Fibroblast of villous mesenchyme (primary cell): ENCODE measurements around the gene ZNF219. TPM values are rescaled to one million over a fixed set of nuclear protein-coding genes. Genes with fewer than 3 reads are reported as not detected.

ENCODE experiments used
- DNase-seq: peaks from one replicate; pipeline ENCODE4 v3.0.0-alpha.2; 2010; ENCODE audit warnings: low read depth
- H3K4me3 ChIP-seq: 2 replicates; pipeline ENCODE4 v1.5.1; 2011; ENCODE audit warnings: low read depth, mild to moderate bottlenecking, low read length
- total RNA-seq: library from RNA; depleted of rRNA; stranded (reverse); fragments of >200 nt; gene quantifications from 2 replicates; pipeline ENCODE4 v1.2.3, GENCODE V29; 2012
- TF ChIP-seq, protein P1 (sequence below): IDR thresholded peaks from 2 replicates; pipeline ENCODE4 v1.5.1; 2012; ENCODE audit warnings: low read depth, mild to moderate bottlenecking, low read length; ENCODE audit not compliant: insufficient read depth

ZNF219 gene
- total RNA-seq, 1 donor, result 1.7 TPM

GRCh38 chr14:21081521-21082142, 16.8 kb downstream of the ZNF219 start:
- no peak for DNase-seq
- TF ChIP-seq, protein P1, sequence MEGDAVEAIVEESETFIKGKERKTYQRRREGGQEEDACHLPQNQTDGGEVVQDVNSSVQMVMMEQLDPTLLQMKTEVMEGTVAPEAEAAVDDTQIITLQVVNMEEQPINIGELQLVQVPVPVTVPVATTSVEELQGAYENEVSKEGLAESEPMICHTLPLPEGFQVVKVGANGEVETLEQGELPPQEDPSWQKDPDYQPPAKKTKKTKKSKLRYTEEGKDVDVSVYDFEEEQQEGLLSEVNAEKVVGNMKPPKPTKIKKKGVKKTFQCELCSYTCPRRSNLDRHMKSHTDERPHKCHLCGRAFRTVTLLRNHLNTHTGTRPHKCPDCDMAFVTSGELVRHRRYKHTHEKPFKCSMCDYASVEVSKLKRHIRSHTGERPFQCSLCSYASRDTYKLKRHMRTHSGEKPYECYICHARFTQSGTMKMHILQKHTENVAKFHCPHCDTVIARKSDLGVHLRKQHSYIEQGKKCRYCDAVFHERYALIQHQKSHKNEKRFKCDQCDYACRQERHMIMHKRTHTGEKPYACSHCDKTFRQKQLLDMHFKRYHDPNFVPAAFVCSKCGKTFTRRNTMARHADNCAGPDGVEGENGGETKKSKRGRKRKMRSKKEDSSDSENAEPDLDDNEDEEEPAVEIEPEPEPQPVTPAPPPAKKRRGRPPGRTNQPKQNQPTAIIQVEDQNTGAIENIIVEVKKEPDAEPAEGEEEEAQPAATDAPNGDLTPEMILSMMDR, result no peak
- H3K4me3 ChIP-seq, result no peak overlapping the region

DNA sequence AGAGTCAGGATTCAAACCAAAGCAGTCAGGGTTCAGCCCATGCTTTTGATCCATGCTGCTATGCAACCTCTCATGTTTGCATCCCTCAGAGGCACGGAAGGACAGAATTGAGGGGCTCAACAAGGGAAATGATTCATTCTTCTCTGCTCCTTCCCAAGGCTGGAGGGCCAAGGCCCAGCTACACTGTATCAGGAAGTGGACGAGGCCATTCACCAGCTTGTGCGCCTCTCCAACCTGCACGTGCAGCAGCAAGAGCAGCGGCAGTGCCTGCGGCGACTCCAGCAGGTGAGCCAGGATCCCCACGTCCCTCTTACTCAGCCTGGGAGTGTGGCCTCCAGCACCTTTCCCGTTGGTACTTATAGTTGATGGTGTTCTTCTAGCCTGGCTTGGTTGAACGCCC, 19.7 kb downstream of the ZNF219 start:
- TF ChIP-seq, protein P1, result no peak
- no peak for DNase-seq
- H3K4me3 ChIP-seq, result no peak overlapping the region

- H3K4me3 ChIP-seq, result no peak overlapping the region
- TF ChIP-seq, protein P1, result no peak
- DNase-seq, result no peak
These were observed 20.2 kb downstream of the ZNF219 start for GRCh38 chr14:21078287-21078686.

GRCh38 chr14:21077672-21078071, 20.8 kb downstream of the ZNF219 start:
- H3K4me3 ChIP-seq, result no peak overlapping the region
- TF ChIP-seq, protein P1, result no peak
- DNase-seq, result no peak

DNA sequence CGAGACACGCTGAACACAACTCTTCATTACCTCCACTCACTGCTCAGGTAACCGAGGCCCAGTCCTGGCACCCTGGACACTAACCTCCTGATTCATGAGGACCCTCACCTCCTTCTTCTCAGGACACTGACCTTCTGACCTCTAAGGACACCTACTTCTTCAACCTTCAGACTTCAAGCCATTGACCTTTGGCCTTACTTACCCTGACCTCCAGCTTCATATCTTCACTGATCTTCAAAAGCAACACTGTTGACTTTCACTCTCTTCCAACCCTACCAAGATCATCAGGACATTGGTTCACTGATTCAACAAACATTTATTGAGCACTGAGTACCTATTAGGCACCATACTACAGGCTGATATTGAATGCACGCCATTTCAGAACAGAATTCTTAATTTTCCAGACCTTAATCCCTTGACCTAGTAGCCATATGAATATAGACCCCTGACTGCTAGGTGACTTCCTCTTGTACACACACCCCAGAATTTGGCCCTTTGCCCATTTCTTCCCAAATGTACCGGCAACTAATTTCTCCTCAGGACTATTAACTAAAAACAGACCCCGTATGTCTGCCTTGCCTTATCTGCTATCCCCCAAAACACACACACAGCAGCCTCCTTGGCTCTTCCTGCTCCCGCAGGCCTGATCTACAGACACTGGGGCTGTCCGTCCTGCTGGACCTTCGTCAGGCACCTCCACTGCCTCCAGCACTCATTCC, 22.6 kb downstream of the ZNF219 start:
- TF ChIP-seq, protein P1, result no peak
- DNase-seq, result no peak

GRCh38 chr14:21074398-21075272, 23.8 kb downstream of the ZNF219 start:
- DNase-seq, result no peak
- no peak overlapping the region for H3K4me3 ChIP-seq
- TF ChIP-seq, protein P1, result no peak

More for the DNA sequence above, 22.6 kb downstream of the ZNF219 start:
- no peak overlapping the region for H3K4me3 ChIP-seq
